ENCODE measurements around the gene USP31.

The USP31 gene

DNA sequence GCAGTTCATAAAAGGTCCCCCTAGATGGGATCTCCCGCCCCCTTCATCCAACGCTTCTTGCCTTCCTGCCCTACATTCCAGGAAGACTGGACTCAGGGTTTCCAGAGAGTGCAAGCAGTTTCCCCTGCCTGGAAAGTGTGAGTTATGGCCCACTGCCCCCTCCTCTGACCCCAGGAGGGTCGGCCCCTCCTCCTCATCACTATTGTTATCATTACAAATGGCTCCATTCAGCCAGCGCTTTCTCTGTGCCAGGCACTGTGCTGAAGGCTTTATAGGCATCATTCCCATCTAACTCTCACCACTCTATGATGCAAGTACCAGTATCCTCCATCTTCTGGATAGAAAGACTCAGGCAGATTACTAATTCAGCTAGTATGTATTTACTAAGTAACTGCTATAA is 90.7 kb downstream of the USP31 start:
- no peak for FAIRE-seq

- no peak for FAIRE-seq
Observed at GRCh38 chr16:23057013-23057596, 92.1 kb downstream of the USP31 start.

GRCh38 chr16:23055481-23055880 is 93.8 kb downstream of the USP31 start:
- FAIRE-seq, result no peak

DNA sequence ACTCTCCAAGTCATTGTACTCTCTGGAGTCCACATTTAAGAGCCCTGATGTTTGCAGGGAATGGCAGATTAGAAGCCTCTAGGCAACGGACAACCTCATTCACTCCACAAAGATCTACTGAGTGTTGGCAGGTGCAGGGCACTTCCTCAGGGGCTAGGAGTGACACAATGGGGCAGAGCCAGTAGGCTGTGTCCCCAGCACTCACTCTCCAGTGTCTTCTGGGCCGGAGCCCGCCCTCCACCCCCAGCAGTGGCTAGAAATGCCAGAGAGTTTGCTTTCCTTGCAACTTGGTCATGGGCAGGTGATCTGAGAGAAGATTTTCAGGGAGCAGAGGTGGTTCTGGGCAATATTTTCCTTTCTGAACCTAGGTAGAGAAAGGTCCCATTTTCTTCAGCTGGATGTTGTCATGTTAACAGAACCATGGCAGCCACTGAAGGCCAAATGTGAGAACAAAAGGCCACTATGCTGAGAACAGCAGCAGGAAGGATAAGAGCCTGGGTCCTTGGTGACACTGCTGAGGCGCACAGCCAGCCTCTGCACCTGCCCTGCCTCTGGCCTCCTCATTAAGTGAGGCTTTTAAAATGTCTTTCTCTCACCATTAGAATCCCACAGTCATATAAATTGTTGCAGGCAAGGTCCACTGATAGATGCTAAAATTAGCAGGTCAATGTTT is 96.2 kb downstream of the USP31 start:
- FAIRE-seq, result no peak

DNA sequence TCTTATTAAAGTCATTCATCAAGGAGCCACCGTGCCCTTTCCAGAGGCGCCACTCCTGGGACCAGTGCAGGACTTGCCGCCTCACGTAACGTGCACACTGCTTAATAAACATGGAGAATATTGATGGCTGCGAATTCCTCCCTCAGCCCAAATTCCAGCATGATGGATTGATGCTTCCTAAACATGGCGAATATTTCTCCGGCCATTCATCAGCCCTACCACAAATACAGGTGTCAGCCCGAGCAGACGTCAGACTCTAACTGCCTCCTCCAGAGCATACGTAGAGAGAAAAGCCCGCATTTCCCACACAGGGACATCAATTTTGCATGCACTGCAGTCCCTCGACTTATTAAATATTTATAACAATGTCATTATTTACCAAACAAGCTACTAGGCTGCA is 97.0 kb downstream of the USP31 start:
- no peak for FAIRE-seq

GRCh38 chr16:23051587-23051986 is 97.7 kb downstream of the USP31 start:
- no peak for FAIRE-seq

GRCh38 chr16:23048164-23048563 is 101.1 kb downstream of the USP31 start:
- no peak for FAIRE-seq

- no peak for FAIRE-seq
Observed at GRCh38 chr16:23045025-23045424, 104.2 kb downstream of the USP31 start.

GRCh38 chr16:23040246-23040645 is 109.0 kb downstream of the USP31 start:
- FAIRE-seq, result no peak

GRCh38 chr16:23039118-23039517 is 110.1 kb downstream of the USP31 start:
- no peak for FAIRE-seq

DNA sequence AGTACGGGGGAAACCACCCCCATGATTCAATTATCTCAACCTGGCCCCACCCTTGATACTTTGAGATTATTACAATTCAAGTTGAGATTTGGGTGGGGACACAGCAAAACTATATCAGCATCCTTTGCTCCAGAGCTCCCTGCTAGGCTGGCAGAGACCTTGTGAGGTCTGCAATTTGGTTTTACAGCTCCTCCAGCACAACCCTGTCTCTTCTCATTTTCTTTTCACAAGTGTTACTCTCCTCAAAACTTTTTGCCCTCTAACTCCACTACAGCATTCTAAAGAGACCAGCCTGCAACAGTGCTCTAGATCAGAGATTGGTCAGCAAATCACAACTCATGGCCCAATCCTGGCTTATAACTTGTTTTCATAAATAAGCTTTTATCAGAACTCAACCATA is 114.0 kb downstream of the USP31 start:
- no peak for FAIRE-seq

- FAIRE-seq, result no peak
Observed at GRCh38 chr16:23031508-23032098, 117.6 kb downstream of the USP31 start.

- no peak for FAIRE-seq
Observed at GRCh38 chr16:23029733-23030420, 119.4 kb downstream of the USP31 start.

GRCh38 chr16:23027386-23027785 is 121.9 kb downstream of the USP31 start:
- no peak for FAIRE-seq

GRCh38 chr16:23026784-23027362 is 122.4 kb downstream of the USP31 start:
- FAIRE-seq, result no peak

GRCh38 chr16:23025692-23026307 is 123.5 kb downstream of the USP31 start:
- no peak for FAIRE-seq

GRCh38 chr16:23024044-23024443 is 125.2 kb downstream of the USP31 start:
- FAIRE-seq, result no peak

GRCh38 chr16:23020084-23020483 is 129.2 kb downstream of the USP31 start:
- FAIRE-seq, result no peak

DNA sequence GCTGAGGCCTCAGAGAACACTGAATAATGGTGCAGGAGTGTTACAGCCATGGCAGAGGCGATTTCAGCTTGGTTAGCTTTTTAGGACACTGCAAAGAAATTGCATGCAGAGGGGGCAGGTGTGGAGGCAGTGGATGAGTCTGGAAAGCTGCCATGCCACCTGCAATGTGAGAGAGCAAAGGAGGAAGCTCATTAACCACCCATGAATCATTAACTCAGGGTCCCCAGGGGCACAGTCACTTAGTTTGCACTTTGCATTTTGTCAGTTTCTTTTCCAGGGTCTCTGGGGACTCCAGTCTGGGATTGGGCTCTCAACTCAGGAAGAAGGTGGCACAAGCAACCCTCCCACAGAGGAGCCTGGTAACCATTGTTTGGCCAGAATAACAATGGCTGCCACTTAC is 132.9 kb downstream of the USP31 start:
- no peak for FAIRE-seq

GRCh38 chr16:23015580-23015979 is 133.7 kb downstream of the USP31 start:
- FAIRE-seq, result no peak

DNA sequence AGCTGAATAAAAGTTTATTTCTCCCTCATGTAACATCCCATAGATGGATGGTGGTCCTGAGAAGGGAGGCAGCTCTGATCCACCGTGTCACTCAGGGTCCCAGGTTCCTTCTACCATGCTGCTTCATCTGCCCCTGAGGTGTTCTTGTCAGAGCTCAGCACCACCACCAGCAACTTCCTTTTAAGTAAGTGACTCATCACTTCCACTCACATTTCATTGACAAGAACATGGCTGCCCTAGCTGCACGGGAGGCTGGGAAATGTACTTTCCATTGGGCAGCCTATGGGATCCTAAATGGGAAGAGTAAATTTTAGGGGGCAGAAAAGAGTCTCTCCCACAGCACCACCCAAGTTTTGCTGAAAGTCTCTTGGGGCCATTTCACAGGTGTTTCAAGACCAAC is 134.7 kb downstream of the USP31 start:
- no peak for FAIRE-seq
